ENCODE data around the gene TNS3. TPM values are rescaled to one million over a fixed set of nuclear protein-coding genes. Genes with fewer than 3 reads are reported as not detected.

Gene TNS3
- total and polyA plus RNA-seq, 9 of the 15 experiments (the other 6 are each of a cell fraction or from before 2014, with no cell fraction given): 0.20 TPM; not detected in 8

GRCh38 chr7:47288060-47288459 lies 293.9 kb downstream of the TNS3 start (continued):
- TF ChIP-seq DDX20 (tag; IDR thresholded peaks at IDR 0.05; ENCODE audit: low read depth): no peak

GRCh38 chr7:47285860-47286491 lies 295.9 kb downstream of the TNS3 start:
- Histone ChIP-seq H3K27ac (ENCODE audit: extremely low read depth, low read depth, low read length) (no peak overlapping the region), H3K79me2 (ENCODE audit: control insufficient read depth, insufficient read depth, low read length) (no peaks in the 10 kb centered on the region), H3K4me3 (no peak overlapping the region), H3K27me3 (ENCODE audit: control insufficient read depth in 2 of 2, insufficient read depth in 2 of 2, low read length in 2 of 2) (peaks cover 0 to 25% of the 10 kb centered on the region in 2 experiments; a peak in 3 of 5 replicates), H3K36me3 (ENCODE audit: control insufficient read depth, insufficient read depth, low read length) (no peaks in the 10 kb centered on the region), H3K9me1 (ENCODE audit: control insufficient read depth, insufficient read depth, low read length) (no peaks in the 10 kb centered on the region), H4K20me1 (replicated peaks; ENCODE audit: control insufficient read depth, insufficient read depth, low read length) (no peaks in the 10 kb centered on the region), H3K4me2 (ENCODE audit: insufficient read depth, low read length) (no peak overlapping the region), H3K9ac (ENCODE audit: insufficient read depth in 1 of 2, low read depth in 2 of 2, low read length in 2 of 2) (no peak overlapping the region), H3K4me1 (replicated peaks in 1 of 2; ENCODE audit: control insufficient read depth in 2 of 2, insufficient read depth in 2 of 2, low read length in 2 of 2) (no peaks in the 10 kb centered on the region), H3K9me3 (replicated peaks; ENCODE audit: control insufficient read depth, insufficient read depth, low read depth, low read length) (no peaks in the 10 kb centered on the region), H2AFZ (ENCODE audit: low read depth, low read length) (no peak overlapping the region)
- no peak for ATAC-seq
- intact Hi-C loops (cut with micrococcal nuclease): no loop called here
- no peak for TF ChIP-seq ZNF184 (CRISPR knock-in tag; IDR thresholded peaks at IDR 0.05)
- TF ChIP-seq DNMT1 (IDR thresholded peaks at IDR 0.05): no peak
- no peak for TF ChIP-seq SMC3 (conservative IDR thresholded peaks at IDR 0.05; ENCODE audit: insufficient read depth, low read depth, low read length)
- no peak for TF ChIP-seq NFE2L1 (tag; IDR thresholded peaks at IDR 0.05; ENCODE audit: borderline replicate concordance, low read depth)
- no peak for TF ChIP-seq FIP1L1 (IDR thresholded peaks at IDR 0.05; ENCODE audit: low read depth, low read length, poor library complexity, severe bottlenecking)
- TF ChIP-seq, protein P1, sequence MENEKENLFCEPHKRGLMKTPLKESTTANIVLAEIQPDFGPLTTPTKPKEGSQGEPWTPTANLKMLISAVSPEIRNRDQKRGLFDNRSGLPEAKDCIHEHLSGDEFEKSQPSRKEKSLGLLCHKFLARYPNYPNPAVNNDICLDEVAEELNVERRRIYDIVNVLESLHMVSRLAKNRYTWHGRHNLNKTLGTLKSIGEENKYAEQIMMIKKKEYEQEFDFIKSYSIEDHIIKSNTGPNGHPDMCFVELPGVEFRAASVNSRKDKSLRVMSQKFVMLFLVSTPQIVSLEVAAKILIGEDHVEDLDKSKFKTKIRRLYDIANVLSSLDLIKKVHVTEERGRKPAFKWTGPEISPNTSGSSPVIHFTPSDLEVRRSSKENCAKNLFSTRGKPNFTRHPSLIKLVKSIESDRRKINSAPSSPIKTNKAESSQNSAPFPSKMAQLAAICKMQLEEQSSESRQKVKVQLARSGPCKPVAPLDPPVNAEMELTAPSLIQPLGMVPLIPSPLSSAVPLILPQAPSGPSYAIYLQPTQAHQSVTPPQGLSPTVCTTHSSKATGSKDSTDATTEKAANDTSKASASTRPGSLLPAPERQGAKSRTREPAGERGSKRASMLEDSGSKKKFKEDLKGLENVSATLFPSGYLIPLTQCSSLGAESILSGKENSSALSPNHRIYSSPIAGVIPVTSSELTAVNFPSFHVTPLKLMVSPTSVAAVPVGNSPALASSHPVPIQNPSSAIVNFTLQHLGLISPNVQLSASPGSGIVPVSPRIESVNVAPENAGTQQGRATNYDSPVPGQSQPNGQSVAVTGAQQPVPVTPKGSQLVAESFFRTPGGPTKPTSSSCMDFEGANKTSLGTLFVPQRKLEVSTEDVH (IDR thresholded peaks at IDR 0.05; ENCODE audit: low read depth, partially characterized antibody): no peak
- TF ChIP-seq, protein P2, sequence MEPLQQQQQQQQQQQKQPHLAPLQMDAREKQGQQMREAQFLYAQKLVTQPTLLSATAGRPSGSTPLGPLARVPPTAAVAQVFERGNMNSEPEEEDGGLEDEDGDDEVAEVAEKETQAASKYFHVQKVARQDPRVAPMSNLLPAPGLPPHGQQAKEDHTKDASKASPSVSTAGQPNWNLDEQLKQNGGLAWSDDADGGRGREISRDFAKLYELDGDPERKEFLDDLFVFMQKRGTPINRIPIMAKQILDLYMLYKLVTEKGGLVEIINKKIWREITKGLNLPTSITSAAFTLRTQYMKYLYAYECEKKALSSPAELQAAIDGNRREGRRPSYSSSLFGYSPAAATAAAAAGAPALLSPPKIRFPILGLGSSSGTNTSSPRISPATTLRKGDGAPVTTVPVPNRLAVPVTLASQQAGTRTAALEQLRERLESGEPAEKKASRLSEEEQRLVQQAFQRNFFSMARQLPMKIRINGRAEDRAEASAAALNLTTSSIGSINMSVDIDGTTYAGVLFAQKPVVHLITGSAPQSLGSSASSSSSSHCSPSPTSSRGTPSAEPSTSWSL (CRISPR knock-in tag; IDR thresholded peaks at IDR 0.05; ENCODE audit: borderline replicate concordance): no peak
- no peak for TF ChIP-seq ZFX (CRISPR knock-in tag; IDR thresholded peaks at IDR 0.05)
- no peak for TF ChIP-seq E2F4 (CRISPR knock-in tag; IDR thresholded peaks at IDR 0.05; ENCODE audit: low read depth)
- POLR2A ChIA-PET: no interaction called here
- FAIRE-seq: no peak
- CTCF ChIA-PET (ENCODE audit: low intra/inter-chr PET ratio): no interaction called here
- BruUV-seq (replicated peaks): no TSS peak
- no peak for DNase-seq (ENCODE audit: extremely low read depth in 1 of 4, low spot score in 3 of 4)
- WGBS (ENCODE audit: insufficient coverage, low coverage, missing lambda C conversion rate): 0% methylated on average over 9 of the region's 9 CpGs
- in situ Hi-C loops (cut with MboI): loop anchor here (10.0 kb wide), 1 partner anchor 539 kb away; no protein-coding TSS in a partner anchor
